ENCODE data around the gene CRYGS. TPM values are rescaled to one million over a fixed set of nuclear protein-coding genes. Genes with fewer than 3 reads are reported as not detected.

CRYGS gene
- total RNA-seq, 4 donors from 2014 or later: 0.39 to 3.1 (median 3.1) TPM; not detected in 1

DNA sequence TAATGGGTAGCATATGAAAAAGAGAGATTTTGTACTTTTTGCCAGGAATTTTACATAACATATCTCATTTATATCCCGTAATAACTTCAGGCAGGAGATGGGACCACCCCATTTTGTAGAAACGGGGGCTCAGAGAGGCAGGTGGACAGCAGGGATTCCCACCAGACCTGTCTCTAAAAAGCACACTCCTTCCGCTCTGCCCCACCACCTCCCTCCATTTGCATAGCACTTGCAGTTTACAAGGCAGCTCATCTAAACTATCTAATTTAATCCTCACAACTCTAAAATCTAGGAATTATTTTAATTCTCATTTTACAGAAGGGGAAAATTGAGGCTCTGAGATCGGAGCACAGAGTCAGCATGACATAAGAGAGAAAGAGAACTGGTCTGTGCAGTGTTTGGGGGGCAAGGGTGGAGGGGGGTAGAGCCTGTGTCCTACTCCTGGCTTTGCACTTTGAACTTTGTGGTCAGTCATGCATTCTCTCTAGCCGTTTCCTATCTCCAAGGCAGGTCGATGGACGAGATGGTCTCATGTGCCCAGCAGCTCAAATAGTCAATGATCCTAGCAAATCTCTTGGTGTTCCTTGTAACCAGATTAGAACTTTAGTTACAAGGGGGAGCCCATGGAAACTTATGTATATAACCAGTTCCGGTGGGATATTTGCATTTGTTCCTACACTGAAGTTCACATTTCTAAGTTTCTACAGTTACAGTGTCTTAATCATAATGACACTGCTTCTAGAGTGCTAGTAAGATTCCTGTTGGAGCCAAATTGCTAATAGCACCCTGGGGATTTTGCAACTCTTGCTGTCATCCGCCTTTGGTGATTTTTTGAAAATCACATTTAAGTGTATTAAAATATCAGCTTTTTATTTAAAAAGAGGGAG, 18.6 kb downstream of the CRYGS start:
- TF ChIP-seq, protein P1, sequence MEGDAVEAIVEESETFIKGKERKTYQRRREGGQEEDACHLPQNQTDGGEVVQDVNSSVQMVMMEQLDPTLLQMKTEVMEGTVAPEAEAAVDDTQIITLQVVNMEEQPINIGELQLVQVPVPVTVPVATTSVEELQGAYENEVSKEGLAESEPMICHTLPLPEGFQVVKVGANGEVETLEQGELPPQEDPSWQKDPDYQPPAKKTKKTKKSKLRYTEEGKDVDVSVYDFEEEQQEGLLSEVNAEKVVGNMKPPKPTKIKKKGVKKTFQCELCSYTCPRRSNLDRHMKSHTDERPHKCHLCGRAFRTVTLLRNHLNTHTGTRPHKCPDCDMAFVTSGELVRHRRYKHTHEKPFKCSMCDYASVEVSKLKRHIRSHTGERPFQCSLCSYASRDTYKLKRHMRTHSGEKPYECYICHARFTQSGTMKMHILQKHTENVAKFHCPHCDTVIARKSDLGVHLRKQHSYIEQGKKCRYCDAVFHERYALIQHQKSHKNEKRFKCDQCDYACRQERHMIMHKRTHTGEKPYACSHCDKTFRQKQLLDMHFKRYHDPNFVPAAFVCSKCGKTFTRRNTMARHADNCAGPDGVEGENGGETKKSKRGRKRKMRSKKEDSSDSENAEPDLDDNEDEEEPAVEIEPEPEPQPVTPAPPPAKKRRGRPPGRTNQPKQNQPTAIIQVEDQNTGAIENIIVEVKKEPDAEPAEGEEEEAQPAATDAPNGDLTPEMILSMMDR (IDR thresholded peaks at IDR 0.05): no peak
- TF ChIP-seq EP300 (IDR thresholded peaks at IDR 0.05) (no peak), POLR2A (IDR thresholded peaks at IDR 0.05) (no peak), POLR2AphosphoS5 (IDR thresholded peaks at IDR 0.05) (no peak)
- no peaks in the 10 kb centered on the region for H3K9me3 ChIP-seq
- H3K36me3 ChIP-seq: no peaks in the 10 kb centered on the region
- WGBS, 2 donors (ENCODE audit: low coverage in 1 of 2): 64 to 77% methylated on average over 7 to 9 of the region's 9 CpGs
- H3K27ac ChIP-seq: no peak overlapping the region
- ATAC-seq: no peak
- H3K27me3 ChIP-seq: no peaks in the 10 kb centered on the region
- H3K4me3 ChIP-seq: no peak overlapping the region
- no peaks in the 10 kb centered on the region for H3K4me1 ChIP-seq

DNA sequence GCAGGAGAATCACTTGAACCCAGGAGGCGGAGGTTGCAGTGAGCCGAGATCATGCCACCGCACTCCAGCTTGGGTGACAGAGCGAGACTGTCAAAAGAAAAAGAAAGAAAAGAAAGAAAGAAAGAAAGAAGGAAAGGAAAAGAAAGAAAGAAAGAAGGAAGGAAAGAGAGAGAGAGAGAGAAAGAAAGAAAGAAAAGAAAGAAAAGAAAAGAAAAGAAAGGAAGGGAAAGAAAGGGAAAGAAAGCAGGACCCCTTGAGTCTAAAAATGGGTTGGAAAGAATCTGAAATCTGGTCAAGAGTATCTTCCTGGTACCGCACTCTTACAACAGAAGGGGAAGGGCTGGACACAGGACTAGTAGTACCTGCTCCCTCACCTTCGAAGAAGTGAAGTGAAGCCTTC, 19.6 kb downstream of the CRYGS start:
- H3K27ac ChIP-seq: no peak overlapping the region
- no peak for ATAC-seq
- no peaks in the 10 kb centered on the region for H3K27me3 ChIP-seq
- 93 to 100% methylated on average over 2 to 3 of the region's 6 CpGs for WGBS, 2 donors (ENCODE audit: low coverage in 1 of 2)
- no peak overlapping the region for H3K4me3 ChIP-seq
- TF ChIP-seq POLR2A (IDR thresholded peaks at IDR 0.05) (no peak), EP300 (IDR thresholded peaks at IDR 0.05) (no peak), POLR2AphosphoS5 (IDR thresholded peaks at IDR 0.05) (no peak)
- TF ChIP-seq, protein P1 (IDR thresholded peaks at IDR 0.05): no peak
- no peaks in the 10 kb centered on the region for H3K36me3 ChIP-seq
- no peaks in the 10 kb centered on the region for H3K9me3 ChIP-seq
- H3K4me1 ChIP-seq: no peaks in the 10 kb centered on the region

DNA sequence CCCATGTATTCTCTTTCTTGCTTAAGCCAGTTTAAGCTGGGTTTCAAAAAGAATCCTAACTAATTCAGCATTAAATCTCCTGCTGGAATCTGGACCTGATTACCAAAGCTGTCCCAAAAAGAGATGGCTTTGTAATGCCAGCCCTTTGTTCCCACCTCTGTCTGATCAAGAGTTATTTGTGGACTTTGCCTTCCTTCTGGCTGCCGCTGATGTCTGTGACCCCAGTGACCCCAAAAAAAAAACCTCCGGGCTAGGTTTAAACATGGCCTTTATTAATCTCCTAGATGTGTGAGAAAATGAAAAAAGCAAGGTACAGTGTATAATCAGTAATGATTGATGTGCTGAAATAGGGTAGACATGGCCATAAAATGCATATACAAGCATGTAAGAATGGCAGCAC, 20.7 kb downstream of the CRYGS start:
- 23% methylated on average over 2 of the region's 2 CpGs; no CpG with 5 or more reads in 1 of the 2 donors for WGBS, 2 donors (ENCODE audit: low coverage in 1 of 2)
- H3K4me3 ChIP-seq: no peak overlapping the region
- H3K9me3 ChIP-seq: no peaks in the 10 kb centered on the region
- TF ChIP-seq, protein P1 (IDR thresholded peaks at IDR 0.05): no peak
- TF ChIP-seq POLR2AphosphoS5 (IDR thresholded peaks at IDR 0.05) (no peak), EP300 (IDR thresholded peaks at IDR 0.05) (no peak), POLR2A (IDR thresholded peaks at IDR 0.05) (no peak)
- ATAC-seq: no peak
- H3K4me1 ChIP-seq: no peaks in the 10 kb centered on the region
- no peaks in the 10 kb centered on the region for H3K36me3 ChIP-seq
- H3K27ac ChIP-seq: no peak overlapping the region
- no peaks in the 10 kb centered on the region for H3K27me3 ChIP-seq

DNA sequence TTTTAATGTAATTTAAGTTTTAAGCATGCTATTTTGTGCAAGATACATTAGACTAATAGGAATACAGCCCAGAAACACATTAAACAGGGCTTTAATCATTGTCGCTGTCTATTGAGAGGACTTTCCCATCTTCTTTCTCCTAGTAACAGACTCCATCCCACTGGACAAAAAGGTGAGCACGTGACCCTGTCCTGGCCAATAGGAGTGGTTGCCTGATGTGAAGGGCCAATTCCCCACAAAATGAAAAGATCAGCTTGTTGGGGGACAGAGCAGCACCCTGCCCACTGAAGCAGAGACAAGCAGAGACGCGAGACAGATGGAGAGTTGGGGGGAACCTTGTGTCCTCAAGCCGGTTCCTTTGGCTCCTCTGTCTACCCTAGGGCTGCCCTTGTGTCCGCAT, 21.2 kb downstream of the CRYGS start:
- ATAC-seq: no peak
- H3K4me3 ChIP-seq: no peak overlapping the region
- 81 to 84% methylated on average over 2 to 4 of the region's 6 CpGs for WGBS, 2 donors (ENCODE audit: low coverage in 1 of 2)

More for the DNA sequence above, 21.2 kb downstream of the CRYGS start:
- Histone ChIP-seq H3K4me1 (no peaks in the 10 kb centered on the region), H3K9me3 (no peaks in the 10 kb centered on the region), H3K27me3 (no peaks in the 10 kb centered on the region), H3K36me3 (no peaks in the 10 kb centered on the region), H3K27ac (no peak overlapping the region)
- TF ChIP-seq, protein P1 (IDR thresholded peaks at IDR 0.05): no peak
- TF ChIP-seq POLR2A (IDR thresholded peaks at IDR 0.05) (no peak), EP300 (IDR thresholded peaks at IDR 0.05) (no peak), POLR2AphosphoS5 (IDR thresholded peaks at IDR 0.05) (no peak)

Data from gastroesophageal sphincter (tissue), 4 donors.